DOHH2 (cell line): ENCODE data around the gene INTS12.
"Not testable (repeated sequence)": the region's sequence is repeated elsewhere in the genome, so short reads cannot be mapped to it uniquely, and the experiment has no call there.

ENCODE experiments used
- CTCF ChIP-seq: fragments of 200-600 bp; sonication (generic); IDR thresholded peaks from one replicate; pipeline ENCODE4 v1.5.1; 2014; ENCODE audit warnings: antibody characterized with exemption, mild to moderate bottlenecking, low read depth, low read length; ENCODE audit not compliant: poor library complexity, severe bottlenecking
- EZH2phosphoT487 ChIP-seq: fragments of 200-600 bp; sonication (generic); IDR thresholded peaks from 2 replicates; pipeline ENCODE4 v1.6.1; 2017; ENCODE audit warnings: borderline replicate concordance, mild to moderate bottlenecking, antibody characterized with exemption, low read length, moderate library complexity, mixed read lengths

DNA sequence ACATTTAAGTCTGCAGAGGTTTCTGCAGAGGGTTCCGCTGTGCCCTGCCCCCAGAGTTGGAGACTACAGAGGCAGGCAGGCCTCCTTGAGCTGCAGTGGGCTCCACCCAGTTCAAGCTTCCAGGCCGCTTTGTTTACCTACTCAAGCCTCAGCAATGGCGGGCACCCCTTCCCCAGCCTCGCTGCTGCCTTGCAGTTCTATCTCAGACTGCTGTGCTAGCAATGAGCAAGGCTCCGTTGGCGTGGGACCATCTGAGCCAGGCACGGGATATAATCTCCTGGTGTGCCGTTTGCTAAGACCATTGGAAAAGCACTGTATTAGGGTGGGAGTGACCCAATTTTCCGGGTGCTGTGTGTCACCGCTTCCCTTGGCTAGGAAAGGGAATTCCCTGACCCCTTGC is 26.7 kb upstream of the INTS12 start:
- not testable (repeated sequence) for TF ChIP-seq CTCF, EZH2phosphoT487
